Subcutaneous abdominal adipose tissue (tissue), 5 donors: ENCODE results near the gene CMSS1.

Experiments
- H3K27ac ChIP-seq: one replicate; pipeline ENCODE4 v1.7.0; 2013; ENCODE audit warnings: low read depth, mild to moderate bottlenecking, inconsistent platforms, low read length, moderate library complexity
- H3K27me3 ChIP-seq, 5 donors: one replicate each; pipeline ENCODE4 v1.7.0; 2013; ENCODE audit warnings: low read length in 5 of 5, inconsistent platforms in 1 of 5; ENCODE audit not compliant: control insufficient read depth in 5 of 5, insufficient read depth in 4 of 5
- H3K36me3 ChIP-seq, 5 donors: one replicate each; pipeline ENCODE4 v1.7.0; 2013; ENCODE audit warnings: low read length in 5 of 5; ENCODE audit not compliant: control insufficient read depth in 5 of 5, insufficient read depth in 5 of 5
- H3K4me1 ChIP-seq, 5 donors: one replicate each; pipeline ENCODE4 v1.7.0; 2013; ENCODE audit warnings: low read length in 5 of 5, mild to moderate bottlenecking in 3 of 5, moderate library complexity in 1 of 5; ENCODE audit not compliant: control insufficient read depth in 5 of 5, insufficient read depth in 5 of 5
- H3K4me3 ChIP-seq, 5 donors: one replicate each; pipeline ENCODE4 v1.7.0; 2013; ENCODE audit warnings: low read length in 5 of 5, low read depth in 1 of 5
- H3K9ac ChIP-seq, 5 donors: one replicate each; pipeline ENCODE4 v1.7.0; 2013; ENCODE audit warnings: low read length in 5 of 5, mild to moderate bottlenecking in 4 of 5, moderate library complexity in 3 of 5
- H3K9me3 ChIP-seq, 5 donors: one replicate each; pipeline ENCODE4 v1.7.0; 2013; ENCODE audit warnings: low read length in 5 of 5; ENCODE audit not compliant: control insufficient read depth in 5 of 5
- donor health status: healthy.
- donor health status: healthy.
- donor health status: healthy.
- donor health status: healthy.
- donor health status: healthy.

CMSS1 gene

GRCh38 chr3:100111728-100112127 lies 294.1 kb downstream of the CMSS1 start:
- H3K4me1 ChIP-seq = peaks cover 0 to 12% (median 9%) of the 10 kb centered on the region in 5 donors
- H3K36me3 ChIP-seq = no peaks in the 10 kb centered on the region
- no peaks in the 10 kb centered on the region for H3K9me3 ChIP-seq
- H3K4me3 ChIP-seq = no peak overlapping the region
- H3K27ac ChIP-seq = no peak overlapping the region
- no peak overlapping the region for H3K9ac ChIP-seq
- no peaks in the 10 kb centered on the region for H3K27me3 ChIP-seq

- Histone ChIP-seq H3K9ac (no peak overlapping the region), H3K27ac (no peak overlapping the region), H3K9me3 (no peaks in the 10 kb centered on the region), H3K36me3 (no peaks in the 10 kb centered on the region), H3K27me3 (no peaks in the 10 kb centered on the region), H3K4me1 (peaks cover 0 to 3% (median under 1%) of the 10 kb centered on the region in 5 donors), H3K4me3 (no peak overlapping the region)
Measured at GRCh38 chr3:100113723-100114412, 296.2 kb downstream of the CMSS1 start.

DNA sequence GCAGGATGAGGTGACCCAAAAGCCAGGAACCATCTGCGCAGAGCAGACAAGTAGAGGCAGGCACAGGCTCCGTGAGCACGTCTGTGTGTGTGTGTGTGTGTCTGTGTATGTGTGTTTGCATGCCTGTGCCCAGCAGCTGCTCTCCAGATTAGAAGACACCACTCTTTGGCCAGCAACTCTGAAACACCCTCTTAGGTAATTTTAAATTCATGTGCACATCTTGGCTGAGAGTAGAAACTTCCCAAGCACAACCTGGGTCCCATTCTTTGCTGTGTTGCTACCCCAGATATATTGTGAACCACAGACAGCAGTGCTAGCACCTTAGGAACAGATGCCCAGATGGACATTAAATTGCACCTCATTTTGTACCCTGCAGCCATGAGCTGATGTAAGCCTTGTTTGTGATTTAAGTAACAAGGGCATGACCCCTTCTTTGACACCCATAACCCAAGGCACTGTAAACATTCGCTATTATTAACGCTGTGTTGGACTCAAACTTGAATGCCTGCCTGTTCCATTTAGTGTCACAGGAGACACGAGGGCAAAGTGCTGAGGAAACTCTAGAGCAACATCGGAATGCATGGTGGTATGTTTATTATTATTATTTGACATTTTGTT lies 296.9 kb downstream of the CMSS1 start, which contains the start of gene FILIP1L:
Gene FILIP1L (minus strand): TSS at position 89 of the 618 bp plus-strand sequence.
- Histone ChIP-seq H3K27ac (no peak within 1 kb of the TSS), H3K4me1 (no peaks in the 10 kb centered on the region), H3K9ac (no peak within 1 kb of the TSS), H3K36me3 (no peaks in the 10 kb centered on the region), H3K27me3 (no peaks in the 10 kb centered on the region), H3K4me3 (no peak within 1 kb of the TSS), H3K9me3 (no peaks in the 10 kb centered on the region)

- Histone ChIP-seq H3K27ac (no peak overlapping the region), H3K4me1 (no peaks in the 10 kb centered on the region), H3K27me3 (no peaks in the 10 kb centered on the region), H3K9ac (no peak overlapping the region), H3K36me3 (no peaks in the 10 kb centered on the region), H3K4me3 (no peak overlapping the region), H3K9me3 (no peaks in the 10 kb centered on the region)
Measured at GRCh38 chr3:100117093-100117492, 299.4 kb downstream of the CMSS1 start.

- no peak overlapping the region for H3K9ac ChIP-seq
- H3K27me3 ChIP-seq = no peaks in the 10 kb centered on the region
- no peak overlapping the region for H3K4me3 ChIP-seq
- no peak overlapping the region for H3K27ac ChIP-seq
- no peaks in the 10 kb centered on the region for H3K9me3 ChIP-seq
- H3K4me1 ChIP-seq = peaks cover 0 to 5% (median 0%) of the 10 kb centered on the region in 5 donors
- no peaks in the 10 kb centered on the region for H3K36me3 ChIP-seq
Measured at GRCh38 chr3:100120012-100120411, 302.4 kb downstream of the CMSS1 start.

- Histone ChIP-seq H3K4me1 (peaks cover 0 to 12% (median 0%) of the 10 kb centered on the region in 5 donors), H3K27me3 (no peaks in the 10 kb centered on the region), H3K4me3 (no peak overlapping the region), H3K9me3 (no peaks in the 10 kb centered on the region), H3K9ac (no peak overlapping the region), H3K36me3 (no peaks in the 10 kb centered on the region), H3K27ac (no peak overlapping the region)
Measured at GRCh38 chr3:100120693-100121092, 303.0 kb downstream of the CMSS1 start.

- H3K9ac ChIP-seq = no peak overlapping the region
- peaks cover 0 to 14% (median 0%) of the 10 kb centered on the region in 5 donors for H3K4me1 ChIP-seq
- no peak overlapping the region for H3K27ac ChIP-seq
- no peaks in the 10 kb centered on the region for H3K27me3 ChIP-seq
- H3K4me3 ChIP-seq = no peak overlapping the region
- no peaks in the 10 kb centered on the region for H3K9me3 ChIP-seq
- no peaks in the 10 kb centered on the region for H3K36me3 ChIP-seq
Measured at GRCh38 chr3:100122321-100122720, 304.7 kb downstream of the CMSS1 start.

DNA sequence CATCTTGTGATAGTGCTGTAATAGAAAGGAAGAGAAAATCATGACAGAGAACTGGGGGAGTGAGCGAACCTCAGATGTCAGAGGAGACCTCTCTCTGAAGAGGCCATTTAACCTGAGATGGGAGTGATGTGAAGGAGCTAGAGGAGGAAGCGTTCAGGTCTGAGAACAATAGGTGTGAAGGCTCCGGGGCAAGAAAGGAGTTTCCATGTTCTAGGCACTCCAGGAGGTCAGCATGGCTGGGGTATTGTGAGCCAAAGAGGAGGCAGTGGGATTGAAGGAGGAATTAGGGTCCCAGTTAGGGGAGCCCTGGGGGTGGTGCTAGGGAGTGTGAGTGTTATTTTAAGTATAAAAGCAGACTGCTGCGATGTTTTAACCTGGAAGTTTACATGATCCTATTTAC lies 305.4 kb downstream of the CMSS1 start:
- Histone ChIP-seq H3K27ac (no peak overlapping the region), H3K9me3 (no peaks in the 10 kb centered on the region), H3K9ac (no peak overlapping the region), H3K4me3 (no peak overlapping the region), H3K4me1 (peaks cover 0 to 17% (median 2%) of the 10 kb centered on the region in 5 donors), H3K36me3 (no peaks in the 10 kb centered on the region), H3K27me3 (no peaks in the 10 kb centered on the region)

- no peak overlapping the region for H3K27ac ChIP-seq
- H3K27me3 ChIP-seq = no peaks in the 10 kb centered on the region
- H3K4me3 ChIP-seq = no peak overlapping the region
- H3K4me1 ChIP-seq = peaks cover 0 to 17% (median 2%) of the 10 kb centered on the region in 5 donors
- no peaks in the 10 kb centered on the region for H3K9me3 ChIP-seq
- no peaks in the 10 kb centered on the region for H3K36me3 ChIP-seq
- no peak overlapping the region for H3K9ac ChIP-seq
Measured at GRCh38 chr3:100124201-100124761, 306.6 kb downstream of the CMSS1 start.

- Histone ChIP-seq H3K4me3 (no peak overlapping the region), H3K36me3 (no peaks in the 10 kb centered on the region), H3K9me3 (no peaks in the 10 kb centered on the region), H3K9ac (no peak overlapping the region), H3K27me3 (no peaks in the 10 kb centered on the region), H3K27ac (no peak overlapping the region), H3K4me1 (peaks cover 0 to 17% (median 2%) of the 10 kb centered on the region in 5 donors)
Measured at GRCh38 chr3:100125161-100125938, 307.7 kb downstream of the CMSS1 start.
